Gastroesophageal sphincter (tissue), 4 donors: Measurements from ENCODE around the gene RAB28. TPM values are rescaled to one million over a fixed set of nuclear protein-coding genes. Genes with fewer than 3 reads are reported as not detected.
"Not testable (repeated sequence)": the region's sequence is repeated elsewhere in the genome, so short reads cannot be mapped to it uniquely, and the experiment has no call there.

Source experiments
- ATAC-seq: fragments of 150-250 bp; one replicate; pipeline ENCODE4 v1.9.1; 2016; ENCODE audit warnings: mild to moderate bottlenecking, moderate library complexity
- H3K27ac ChIP-seq, 4 donors: fragments of 200-600 bp; sonication (generic) in 3 of 4; 1 replicate in 3 of 4; 2 replicates in 1 of 4; pipeline ENCODE4 v1.5.1; 2016 to 2019
- H3K27me3 ChIP-seq: fragments of 200-600 bp; sonication (generic); one replicate; pipeline ENCODE4 v1.5.1; 2019
- H3K36me3 ChIP-seq, 2 donors: fragments of 200-600 bp; sonication (generic); one replicate each; pipeline ENCODE4 v1.5.1; 2019; ENCODE audit warnings: control low read depth in 1 of 2
- H3K4me1 ChIP-seq, 3 donors: fragments of 200-600 bp; sonication (generic); 1 replicate in 2 of 3; 2 replicates in 1 of 3; pipeline ENCODE4 v1.5.1; 2016 to 2019; ENCODE audit warnings: control low read depth in 2 of 3
- H3K4me3 ChIP-seq, 2 donors: fragments of 200-600 bp; sonication (generic); one replicate each; pipeline ENCODE4 v1.5.1; 2019; ENCODE audit warnings: mild to moderate bottlenecking in 1 of 2, moderate library complexity in 1 of 2
- H3K9me3 ChIP-seq, 3 donors: fragments of 200-600 bp; sonication (generic); one replicate each; pipeline ENCODE4 v1.5.1; 2017 to 2019; ENCODE audit warnings: control low read depth in 2 of 3
- CTCF ChIP-seq, 4 experiments: fragments of 200-600 bp in 2 of 4; fragments of 450-650 bp in 2 of 4; sonication (generic) in 1 of 4; IDR thresholded peaks; one replicate each; pipeline ENCODE4 v1.5.1; 2017 to 2019; ENCODE audit warnings: antibody characterized with exemption in 4 of 4, mild to moderate bottlenecking in 2 of 4, moderate library complexity in 2 of 4
- EP300 ChIP-seq: sonication (generic); formaldehyde crosslinking; IDR thresholded peaks from one replicate; pipeline ENCODE4 v1.6.1; 2017; ENCODE audit warnings: antibody characterized with exemption, mild to moderate bottlenecking
- POLR2A ChIP-seq, 2 donors: fragments of 450-650 bp; IDR thresholded peaks; one replicate each; pipeline ENCODE4 v1.6.1; 2017; ENCODE audit warnings: antibody characterized with exemption in 2 of 2, mild to moderate bottlenecking in 2 of 2, moderate library complexity in 1 of 2
- POLR2AphosphoS5 ChIP-seq: sonication (generic); formaldehyde crosslinking; IDR thresholded peaks from one replicate; pipeline ENCODE4 v1.6.1; 2017; ENCODE audit warnings: antibody characterized with exemption
- WGBS, 2 donors: methylation state at CpG; one replicate each; pipeline ENCODE4 v1.1.5; 2018; ENCODE audit warnings: low coverage in 1 of 2; 5-methylcytosine and 5-hydroxymethylcytosine counted together
- total RNA-seq, 4 donors: library from RNA; depleted of rRNA; stranded (reverse); fragments of >200 nt; gene quantifications; one replicate each; pipeline ENCODE4 v1.1.0, GENCODE V29; 2016

RAB28 gene
- total RNA-seq, 4 donors from 2014 or later, result 14.8 to 25.7 (median 18.3) TPM

GRCh38 chr4:13396161-13396560 is 88.0 kb downstream of the RAB28 start:
- H3K27me3 ChIP-seq, result no peaks in the 10 kb centered on the region
- no peaks in the 10 kb centered on the region for H3K36me3 ChIP-seq
- no peaks in the 10 kb centered on the region for H3K9me3 ChIP-seq
- no peak overlapping the region for H3K4me3 ChIP-seq
- no peak for TF ChIP-seq POLR2A (IDR thresholded peaks at IDR 0.05)
- no peak for TF ChIP-seq CTCF (IDR thresholded peaks at IDR 0.05)
- TF ChIP-seq POLR2AphosphoS5, result no peak
- no peak for TF ChIP-seq EP300
- ATAC-seq, result no peak
- H3K4me1 ChIP-seq, result no peaks in the 10 kb centered on the region
- H3K27ac ChIP-seq, result no peak overlapping the region
- WGBS, 2 donors, result 12 to 40% methylated on average over 1 of the region's 1 CpG

GRCh38 chr4:13389901-13390300 is 94.2 kb downstream of the RAB28 start:
- 85 to 92% methylated on average over 4 of the region's 4 CpGs for WGBS, 2 donors
- not testable (repeated sequence) for H3K27ac ChIP-seq, ATAC-seq, H3K27me3 ChIP-seq, H3K4me1 ChIP-seq, H3K4me3 ChIP-seq, H3K9me3 ChIP-seq, H3K36me3 ChIP-seq

GRCh38 chr4:13386405-13387107 is 97.6 kb downstream of the RAB28 start:
- H3K36me3 ChIP-seq, result peaks cover 0 to 7% of the 10 kb centered on the region in 2 donors
- no peak for ATAC-seq
- H3K27me3 ChIP-seq, result no peaks in the 10 kb centered on the region
- no peaks in the 10 kb centered on the region for H3K4me1 ChIP-seq
- H3K9me3 ChIP-seq, result no peaks in the 10 kb centered on the region
- H3K4me3 ChIP-seq, result no peak overlapping the region
- no peak overlapping the region for H3K27ac ChIP-seq
- TF ChIP-seq CTCF (IDR thresholded peaks at IDR 0.05) (no peak), EP300 (no peak), POLR2AphosphoS5 (no peak), POLR2A (IDR thresholded peaks at IDR 0.05) (no peak)

- WGBS, 2 donors, result 100% methylated on average over 2 of the region's 7 CpGs; no CpG with 5 or more reads in 1 of the 2 donors
- H3K9me3 ChIP-seq, result no peaks in the 10 kb centered on the region
- H3K27ac ChIP-seq, result no peak overlapping the region
- no peak overlapping the region for H3K4me3 ChIP-seq
- peaks cover 0 to 12% of the 10 kb centered on the region in 2 donors for H3K36me3 ChIP-seq
- no peaks in the 10 kb centered on the region for H3K27me3 ChIP-seq
- TF ChIP-seq POLR2AphosphoS5 (no peak), CTCF (IDR thresholded peaks at IDR 0.05) (no peak), POLR2A (IDR thresholded peaks at IDR 0.05) (no peak), EP300 (no peak)
- no peaks in the 10 kb centered on the region for H3K4me1 ChIP-seq
- no peak for ATAC-seq
Measured at GRCh38 chr4:13384055-13384454, 100.1 kb downstream of the RAB28 start.

- no peaks in the 10 kb centered on the region for H3K4me1 ChIP-seq
- no peak overlapping the region for H3K27ac ChIP-seq
- TF ChIP-seq POLR2AphosphoS5 (no peak), POLR2A (IDR thresholded peaks at IDR 0.05) (no peak), EP300 (no peak), CTCF (IDR thresholded peaks at IDR 0.05) (no peak)
- ATAC-seq, result no peak
- no peak overlapping the region for H3K4me3 ChIP-seq
- peaks cover 0 to 20% of the 10 kb centered on the region in 2 donors for H3K36me3 ChIP-seq
- H3K9me3 ChIP-seq, result no peaks in the 10 kb centered on the region
- 91 to 97% methylated on average over 3 to 8 of the region's 9 CpGs for WGBS, 2 donors
- no peaks in the 10 kb centered on the region for H3K27me3 ChIP-seq
Measured at GRCh38 chr4:13378973-13379759, 105.0 kb downstream of the RAB28 start.
